Mesothelial cell of epicardium (in vitro differentiated cells): ENCODE data around the gene FXYD6. TPM values are rescaled to one million over a fixed set of nuclear protein-coding genes. Genes with fewer than 3 reads are reported as not detected.

Source experiments
- DNase-seq, 2 experiments: peaks; one replicate each; pipeline ENCODE4 v3.0.0; 2021; ENCODE audit warnings: low spot score in 2 of 2; ENCODE audit not compliant: unreplicated experiment in 2 of 2
- H3K27ac Mint-ChIP-seq: 2 replicates; pipeline ENCODE4 v1.8.0; 2021; ENCODE audit warnings: mixed read lengths
- H3K27me3 Mint-ChIP-seq: 2 replicates; pipeline ENCODE4 v1.8.0; 2021; ENCODE audit warnings: low read depth, mixed read lengths
- H3K36me3 Mint-ChIP-seq: 2 replicates; pipeline ENCODE4 v1.8.0; 2021; ENCODE audit warnings: mixed read lengths
- H3K4me1 Mint-ChIP-seq: 2 replicates; pipeline ENCODE4 v1.8.0; 2021; ENCODE audit warnings: mixed read lengths
- H3K4me3 Mint-ChIP-seq: 2 replicates; pipeline ENCODE4 v1.8.0; 2021; ENCODE audit warnings: mild to moderate bottlenecking, moderate library complexity, mixed read lengths
- H3K9me3 Mint-ChIP-seq: 2 replicates; pipeline ENCODE4 v1.8.0; 2021; ENCODE audit warnings: mixed read lengths
- CTCF ChIP-seq: fragments of 200-600 bp; sonication (generic); IDR thresholded peaks from one replicate; pipeline ENCODE4 v1.5.0; 2021; ENCODE audit warnings: antibody characterized with exemption; ENCODE audit not compliant: unreplicated experiment
- total RNA-seq: library from RNA; stranded (reverse); gene quantifications from 3 replicates; pipeline ENCODE4 v1.2.1, GENCODE V29; 2021

Gene FXYD6
- total RNA-seq, 1 donor from 2014 or later, result 116 TPM

GRCh38 chr11:117794772-117795629 lies 81.5 kb downstream of the FXYD6 start:
- Mint-ChIP-seq H3K27ac (no peak overlapping the region), H3K27me3 (peaks cover 97% of the 10 kb centered on the region), H3K9me3 (no peaks in the 10 kb centered on the region), H3K36me3 (no peaks in the 10 kb centered on the region), H3K4me3 (peak overlapping the region; percentile 51), H3K4me1 (peaks cover 18% of the 10 kb centered on the region)
- TF ChIP-seq CTCF, result no peak
- no peak for DNase-seq

GRCh38 chr11:117794135-117794534 lies 82.3 kb downstream of the FXYD6 start:
- DNase-seq, result no peak
- no peak for TF ChIP-seq CTCF
- Mint-ChIP-seq H3K4me3 (no peak overlapping the region), H3K27ac (no peak overlapping the region), H3K4me1 (peaks cover 18% of the 10 kb centered on the region), H3K36me3 (no peaks in the 10 kb centered on the region), H3K9me3 (no peaks in the 10 kb centered on the region), H3K27me3 (peaks cover 97% of the 10 kb centered on the region)

GRCh38 chr11:117793583-117793982 lies 82.9 kb downstream of the FXYD6 start:
- Mint-ChIP-seq H3K27me3 (peaks cover 97% of the 10 kb centered on the region), H3K9me3 (no peaks in the 10 kb centered on the region)

GRCh38 chr11:117792992-117793391 lies 83.5 kb downstream of the FXYD6 start:
- peaks cover 97% of the 10 kb centered on the region for H3K27me3 Mint-ChIP-seq
- no peak overlapping the region for H3K27ac Mint-ChIP-seq
- no peaks in the 10 kb centered on the region for H3K36me3 Mint-ChIP-seq
- no peak for TF ChIP-seq CTCF
- no peak for DNase-seq
- no peak overlapping the region for H3K4me3 Mint-ChIP-seq
- H3K9me3 Mint-ChIP-seq, result no peaks in the 10 kb centered on the region
- peaks cover 18% of the 10 kb centered on the region for H3K4me1 Mint-ChIP-seq

More at GRCh38 chr11:117793583-117793982, 82.9 kb downstream of the FXYD6 start:
- no peaks in the 10 kb centered on the region for H3K36me3 Mint-ChIP-seq
- H3K4me1 Mint-ChIP-seq, result peaks cover 18% of the 10 kb centered on the region
- no peak for DNase-seq
- no peak for TF ChIP-seq CTCF
- H3K4me3 Mint-ChIP-seq, result no peak overlapping the region
- H3K27ac Mint-ChIP-seq, result no peak overlapping the region

- no peak for DNase-seq
- peaks cover 14% of the 10 kb centered on the region for H3K4me1 Mint-ChIP-seq
- H3K27ac Mint-ChIP-seq, result no peak overlapping the region
- no peaks in the 10 kb centered on the region for H3K9me3 Mint-ChIP-seq
- H3K27me3 Mint-ChIP-seq, result peaks cover 97% of the 10 kb centered on the region
- H3K36me3 Mint-ChIP-seq, result no peaks in the 10 kb centered on the region
- TF ChIP-seq CTCF, result no peak
- H3K4me3 Mint-ChIP-seq, result no peak overlapping the region
These were observed 84.2 kb downstream of the FXYD6 start for GRCh38 chr11:117792241-117792640.
